ENCODE measurements around the gene ADD2.

DNA sequence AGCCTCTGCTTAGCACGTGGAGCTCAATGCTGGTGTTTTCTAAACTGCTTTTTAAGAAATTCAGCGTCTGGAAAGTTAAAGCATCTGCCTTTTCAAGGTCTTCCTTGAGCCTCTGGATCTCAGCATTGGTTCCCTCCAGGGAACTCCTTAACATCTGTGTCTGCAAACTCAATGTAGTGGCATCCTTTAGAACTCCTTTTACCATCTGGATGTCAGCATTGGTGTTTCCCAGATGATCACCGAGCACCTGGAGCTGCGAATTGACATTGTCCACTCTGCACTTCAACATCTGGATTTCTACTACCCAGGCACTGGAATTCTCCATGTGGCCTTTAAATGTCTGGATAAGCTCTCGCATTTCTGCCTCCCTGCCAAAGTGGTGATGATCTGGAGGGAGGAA, 48.7 kb upstream of the ADD2 start:
- TF ChIP-seq, protein P1, sequence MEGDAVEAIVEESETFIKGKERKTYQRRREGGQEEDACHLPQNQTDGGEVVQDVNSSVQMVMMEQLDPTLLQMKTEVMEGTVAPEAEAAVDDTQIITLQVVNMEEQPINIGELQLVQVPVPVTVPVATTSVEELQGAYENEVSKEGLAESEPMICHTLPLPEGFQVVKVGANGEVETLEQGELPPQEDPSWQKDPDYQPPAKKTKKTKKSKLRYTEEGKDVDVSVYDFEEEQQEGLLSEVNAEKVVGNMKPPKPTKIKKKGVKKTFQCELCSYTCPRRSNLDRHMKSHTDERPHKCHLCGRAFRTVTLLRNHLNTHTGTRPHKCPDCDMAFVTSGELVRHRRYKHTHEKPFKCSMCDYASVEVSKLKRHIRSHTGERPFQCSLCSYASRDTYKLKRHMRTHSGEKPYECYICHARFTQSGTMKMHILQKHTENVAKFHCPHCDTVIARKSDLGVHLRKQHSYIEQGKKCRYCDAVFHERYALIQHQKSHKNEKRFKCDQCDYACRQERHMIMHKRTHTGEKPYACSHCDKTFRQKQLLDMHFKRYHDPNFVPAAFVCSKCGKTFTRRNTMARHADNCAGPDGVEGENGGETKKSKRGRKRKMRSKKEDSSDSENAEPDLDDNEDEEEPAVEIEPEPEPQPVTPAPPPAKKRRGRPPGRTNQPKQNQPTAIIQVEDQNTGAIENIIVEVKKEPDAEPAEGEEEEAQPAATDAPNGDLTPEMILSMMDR (IDR thresholded peaks at IDR 0.05): no peak
- TF ChIP-seq ZFX (IDR thresholded peaks at IDR 0.05; ENCODE audit: borderline replicate concordance): no peak
